Midbrain (tissue), 1 donor: ENCODE measurements around the gene WNT11.
A peak's percentile ranks its signal among the peaks of the same experiment; 100 is the strongest.
"Not testable (repeated sequence)": the region's sequence is repeated elsewhere in the genome, so short reads cannot be mapped to it uniquely, and the experiment has no call there.

ENCODE experiments used
- DNase-seq: peaks from one replicate; lab custom pipeline; 2025; lab: John Stamatoyannopoulos, UW

The WNT11 gene

GRCh38 chr11:76201672-76202412, 4.5 kb downstream of the WNT11 start:
- no peak for DNase-seq

- no peak for DNase-seq
Measured at GRCh38 chr11:76201056-76201455, 5.2 kb downstream of the WNT11 start.

GRCh38 chr11:76200006-76200940, 6.0 kb downstream of the WNT11 start:
- DNase-seq = no peak

GRCh38 chr11:76198691-76199090, 7.6 kb downstream of the WNT11 start:
- not testable (repeated sequence) for DNase-seq

DNA sequence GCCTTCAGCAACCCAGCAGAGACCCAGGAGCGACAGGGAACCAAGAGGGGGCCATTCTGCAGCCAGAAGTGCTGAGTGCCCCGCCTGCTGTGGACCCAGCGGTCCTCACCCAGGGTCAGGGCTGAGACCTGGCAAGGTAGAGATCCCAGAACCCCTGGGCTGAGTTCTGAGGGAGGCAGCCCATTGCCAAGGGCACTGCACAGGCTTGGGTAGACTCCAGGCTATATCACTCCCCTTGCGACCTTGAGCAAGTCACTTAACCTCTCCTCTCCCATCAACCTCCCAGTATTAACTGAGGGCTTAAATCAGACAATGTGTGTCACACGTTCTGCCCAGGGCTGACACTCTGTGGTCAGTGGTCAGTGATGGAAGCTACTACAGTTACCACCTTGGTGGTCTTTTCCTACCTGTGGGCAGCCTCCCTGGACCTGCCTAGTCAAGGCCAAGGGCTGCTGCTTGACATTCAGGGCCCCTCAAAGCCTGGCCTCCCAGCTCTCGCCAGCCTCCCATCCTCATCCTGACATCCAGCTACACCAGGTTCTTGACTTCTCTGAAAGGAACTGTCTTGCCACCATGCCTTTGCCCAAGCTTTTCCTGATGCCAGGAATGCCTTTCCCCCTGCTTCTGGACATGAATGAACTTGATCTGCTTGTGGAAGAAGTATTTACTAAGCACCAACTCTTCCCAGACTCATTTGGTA, 8.2 kb downstream of the WNT11 start:
- no peak for DNase-seq

DNA sequence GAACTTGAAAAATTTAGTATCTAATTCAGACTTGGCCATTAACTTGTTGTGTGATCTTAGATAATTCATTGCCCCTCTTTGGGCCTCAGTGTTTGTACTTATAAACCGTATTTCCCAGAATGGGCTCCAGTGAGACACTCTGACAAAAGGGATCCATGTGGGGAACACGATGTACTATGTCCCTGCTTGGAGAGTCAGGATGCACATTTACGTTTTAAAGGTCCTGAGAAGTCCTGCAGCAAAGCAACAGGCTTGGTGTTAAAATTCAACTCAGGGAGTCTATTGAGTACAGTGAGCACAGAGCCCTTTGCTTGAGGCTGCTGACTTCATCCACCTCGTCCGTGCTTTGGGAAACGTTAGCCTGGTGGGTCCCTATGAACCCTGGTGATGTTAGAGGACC, 9.0 kb downstream of the WNT11 start:
- DNase-seq = no peak

DNA sequence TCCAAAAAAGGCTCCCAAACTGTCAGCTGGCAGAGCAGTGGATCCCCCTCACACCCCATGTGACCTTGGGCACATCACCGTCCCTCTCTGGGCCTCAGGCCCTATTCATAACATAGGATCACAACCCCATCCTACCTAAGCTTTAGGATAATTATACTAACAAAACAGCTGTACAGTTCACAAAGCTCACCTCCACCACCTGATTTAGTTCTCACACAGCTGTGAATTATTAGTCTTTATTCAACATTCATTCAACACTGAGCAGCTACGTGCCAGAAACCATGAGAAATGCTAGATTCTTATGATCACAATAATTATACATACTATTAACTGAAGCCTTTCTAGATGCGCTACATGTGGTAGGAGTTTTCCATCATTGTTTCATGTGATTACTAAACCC, 9.5 kb downstream of the WNT11 start:
- no peak for DNase-seq

- no peak for DNase-seq
Measured at GRCh38 chr11:76194872-76195668, 11.2 kb downstream of the WNT11 start.

DNA sequence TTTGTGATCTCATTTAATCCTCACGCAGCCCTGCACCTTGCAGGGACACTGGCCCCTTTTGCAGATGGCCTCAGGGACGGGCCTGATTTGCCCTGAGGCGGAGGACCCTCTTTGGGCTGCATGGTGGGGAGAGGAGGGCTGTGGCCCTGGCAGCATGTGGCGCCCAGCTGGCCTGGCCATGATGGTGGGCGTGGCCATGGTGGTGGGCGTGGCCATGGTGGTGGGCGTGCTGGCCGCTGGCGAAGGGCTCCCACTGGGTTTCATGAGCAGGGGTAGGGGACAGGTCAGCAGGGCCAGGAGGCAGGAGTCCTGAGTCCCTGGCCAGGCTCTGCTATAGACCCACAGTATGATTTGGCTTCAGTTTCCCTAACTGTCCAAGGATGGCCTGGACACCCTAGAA, 13.1 kb downstream of the WNT11 start:
- DNase-seq = no peak

DNA sequence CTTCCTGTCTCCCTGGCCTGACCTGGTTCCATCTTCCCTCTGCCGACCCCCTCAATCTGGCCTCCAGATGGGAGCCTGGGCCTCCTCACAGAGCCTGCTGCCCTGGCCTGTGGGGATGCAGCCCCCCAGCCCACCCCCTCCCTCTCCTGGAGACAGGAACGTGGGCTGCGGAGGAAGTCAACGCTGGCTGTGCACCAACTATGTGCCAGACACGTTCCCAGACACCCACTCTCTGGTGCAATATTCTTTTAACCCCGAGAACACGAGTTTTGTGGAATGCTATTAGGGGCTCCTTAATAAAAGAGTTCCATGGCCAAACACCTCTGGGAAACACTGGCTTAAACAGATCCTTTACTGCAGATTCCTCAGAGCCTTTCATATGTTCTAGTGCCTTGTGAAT, 15.9 kb downstream of the WNT11 start:
- DNase-seq = no peak

- DNase-seq = no peak
Measured at GRCh38 chr11:76189682-76190081, 16.6 kb downstream of the WNT11 start.

DNA sequence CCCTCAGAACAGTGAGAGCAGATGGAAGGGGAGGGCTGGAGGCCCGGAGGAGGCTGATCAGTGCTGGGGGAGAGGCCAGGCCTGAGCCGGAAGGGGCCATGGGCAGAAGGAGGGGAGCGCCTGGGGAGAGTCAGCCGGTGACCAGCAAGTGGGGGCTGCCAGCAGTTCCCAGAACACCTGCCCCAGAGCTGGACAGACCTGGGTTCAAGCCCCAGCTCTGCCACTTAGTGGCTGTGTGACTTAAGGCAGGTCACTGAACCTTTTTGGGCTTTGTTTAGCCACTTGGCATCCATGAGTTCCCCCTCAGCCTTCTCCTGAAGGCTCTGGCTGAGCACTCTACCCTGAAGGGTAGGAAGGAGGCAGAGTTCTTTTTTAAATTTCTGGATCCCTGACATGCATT, 17.4 kb downstream of the WNT11 start:
- no peak for DNase-seq

DNA sequence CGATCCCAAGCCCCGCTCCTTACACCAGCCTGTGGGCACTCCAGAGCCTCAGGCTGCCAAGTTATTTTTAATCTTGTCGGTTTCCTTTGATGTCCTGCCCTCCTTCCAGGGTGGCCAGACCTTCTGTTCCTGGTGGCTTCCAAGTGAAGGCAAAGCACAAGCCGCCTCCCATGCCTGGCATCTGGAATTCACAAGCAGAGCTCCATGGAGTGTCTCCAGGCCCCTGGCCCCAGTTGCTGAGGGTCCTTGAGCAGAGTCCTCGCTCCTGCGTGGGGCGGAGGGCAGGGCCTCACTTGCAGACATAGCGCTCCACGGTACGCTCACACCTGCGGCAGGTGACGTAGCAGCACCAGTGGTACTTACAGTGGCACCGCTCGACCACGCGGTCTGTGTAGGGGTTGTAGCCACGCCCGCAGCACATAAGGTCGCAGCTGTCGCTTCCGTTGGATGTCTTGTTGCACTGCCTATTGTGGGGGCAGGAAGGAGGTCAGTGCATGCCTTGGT, 19.5 kb downstream of the WNT11 start:
- DNase-seq = no peak

GRCh38 chr11:76185931-76186401, 20.3 kb downstream of the WNT11 start:
- DNase-seq = peak; percentile 5

DNA sequence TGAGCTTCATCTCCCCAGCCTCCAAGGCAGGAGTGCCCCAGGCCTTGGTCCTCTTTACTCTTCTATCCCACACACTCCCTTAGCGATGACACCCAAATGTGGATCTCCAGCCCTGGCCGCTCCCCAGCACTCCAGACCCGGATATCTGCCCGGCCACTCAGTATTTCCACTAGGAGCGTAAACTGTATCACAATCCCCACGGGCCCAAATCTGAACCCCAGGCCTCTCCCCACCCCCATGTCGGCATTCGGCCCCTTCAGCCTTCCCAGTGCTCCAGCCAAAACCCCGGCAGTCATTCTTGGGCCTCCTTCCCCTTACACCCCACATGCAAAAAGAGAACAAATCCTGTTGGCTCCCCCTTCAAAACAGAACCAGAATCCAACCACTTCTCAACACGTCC, 20.8 kb downstream of the WNT11 start:
- DNase-seq = no peak

DNA sequence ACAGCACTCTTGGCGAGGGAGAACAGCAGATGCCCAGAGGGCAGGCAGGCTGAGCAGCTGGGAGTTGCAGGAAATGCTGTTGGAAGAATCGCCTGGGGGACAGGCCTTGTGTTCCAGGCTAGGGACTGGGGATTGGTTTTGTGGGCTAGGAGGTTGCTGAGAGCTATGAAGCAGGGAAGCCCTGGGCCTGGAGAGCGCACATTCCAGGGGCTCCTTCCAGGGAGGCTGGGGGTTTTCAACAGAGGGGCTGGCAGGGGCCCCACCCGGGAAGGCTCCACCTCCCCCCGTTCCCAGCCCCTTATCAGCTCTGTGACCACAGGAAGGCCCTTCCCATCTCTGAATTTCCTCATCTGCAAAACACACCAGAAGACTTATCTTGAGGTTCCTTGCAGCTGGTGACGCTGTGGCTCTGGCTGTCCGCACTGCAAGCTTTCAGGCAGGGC, 21.7 kb downstream of the WNT11 start:
- no peak for DNase-seq

DNA sequence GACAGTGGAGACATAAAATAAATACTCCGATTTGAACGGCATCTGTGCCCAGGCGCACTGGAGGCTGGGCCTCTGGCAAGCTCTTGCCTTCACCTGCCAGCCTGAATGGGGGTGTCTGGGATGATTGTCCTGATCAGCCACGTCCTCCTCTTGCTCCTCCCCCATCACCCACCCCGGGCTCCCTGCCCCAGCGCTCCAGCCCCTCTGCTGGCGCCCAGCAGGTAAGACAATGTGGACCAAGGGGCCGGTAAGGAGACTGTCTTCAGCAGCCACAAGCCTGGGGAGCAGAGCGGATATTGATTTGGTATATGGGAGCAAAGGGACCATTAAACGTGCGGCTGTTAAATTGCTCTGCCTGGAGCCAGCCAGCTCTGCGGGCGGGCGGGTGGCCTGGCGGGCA, 24.9 kb downstream of the WNT11 start:
- no peak for DNase-seq

DNA sequence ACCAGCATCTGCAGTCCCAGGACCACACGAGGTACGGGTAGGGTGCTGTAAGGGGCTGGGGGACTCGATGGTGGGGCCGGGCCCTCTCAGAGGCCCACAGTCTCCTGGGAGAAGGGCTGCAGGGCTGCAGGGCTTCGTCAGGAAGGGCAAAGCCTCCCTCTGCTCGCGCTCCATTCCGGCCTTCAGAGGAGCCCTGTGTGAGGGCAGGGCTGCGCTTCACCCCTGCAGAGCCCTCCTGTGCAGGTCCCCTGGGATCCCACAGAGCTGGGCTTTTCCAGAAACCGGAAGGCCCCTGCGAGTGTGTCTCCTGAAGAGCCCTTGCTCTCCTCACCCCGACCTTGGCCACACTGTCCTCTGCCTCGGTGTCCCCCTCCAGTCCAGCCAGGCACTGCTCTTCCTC, 27.2 kb downstream of the WNT11 start:
- no peak for DNase-seq

GRCh38 chr11:76177250-76177686, 29.0 kb downstream of the WNT11 start:
- no peak for DNase-seq

DNA sequence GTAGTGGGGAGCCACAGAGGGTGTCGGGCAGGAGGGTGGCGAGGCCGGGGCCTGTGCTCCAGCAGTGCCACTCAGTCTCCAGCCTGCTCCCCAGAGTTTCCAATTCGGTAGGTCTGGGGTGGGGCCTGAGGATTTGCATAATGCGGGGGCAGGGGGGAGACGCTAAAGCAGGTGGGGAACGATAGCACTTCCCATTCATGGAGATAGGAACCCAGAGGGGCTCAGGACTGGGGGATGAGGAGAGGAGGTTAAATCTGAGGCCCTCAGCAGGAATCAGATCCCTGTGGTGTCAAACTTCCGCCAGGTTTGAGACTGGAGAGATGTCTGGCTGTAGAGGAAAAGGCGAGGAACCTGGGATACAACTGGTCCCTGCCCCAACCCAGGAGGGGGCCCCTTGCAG, 29.8 kb downstream of the WNT11 start:
- DNase-seq = no peak

- DNase-seq = no peak
Measured at GRCh38 chr11:76175783-76176182, 30.5 kb downstream of the WNT11 start.
